VCaP (cell line): ENCODE measurements around the gene EIF2B5.
A peak's percentile ranks its signal among the peaks of the same experiment; 100 is the strongest.
"Not testable (repeated sequence)": the region's sequence is repeated elsewhere in the genome, so short reads cannot be mapped to it uniquely, and the experiment has no call there.

Experiments used
- H3K27ac ChIP-seq: fragments of 450-650 bp; 2 replicates; pipeline ENCODE4 v1.5.1; 2017
- CTCF ChIP-seq: fragments of 450-650 bp; conservative IDR thresholded peaks from 2 replicates; pipeline ENCODE4 v1.5.1; 2017; ENCODE audit warnings: mild to moderate bottlenecking, moderate library complexity

Gene EIF2B5

GRCh38 chr3:184148076-184148475 lies 12.9 kb downstream of the EIF2B5 start:
- H3K27ac ChIP-seq, result no peak overlapping the region
- no peak for TF ChIP-seq CTCF

- no peak overlapping the region for H3K27ac ChIP-seq
- TF ChIP-seq CTCF, result no peak
Measured at GRCh38 chr3:184149123-184149522, 14.0 kb downstream of the EIF2B5 start.

- peak; percentile 25; the same call in 1 of the 2 replicates for TF ChIP-seq CTCF
- H3K27ac ChIP-seq, result not testable (repeated sequence)
Measured at GRCh38 chr3:184149770-184150169, 14.6 kb downstream of the EIF2B5 start.

- TF ChIP-seq CTCF, result no peak
- H3K27ac ChIP-seq, result peak within 1 kb of the TSS; percentile 90
Measured at GRCh38 chr3:184154885-184155643, 19.9 kb downstream of the EIF2B5 start, which contains the start of gene DVL3. Gene DVL3, plus strand, starts transcription at chr3:184155377. Its CDS starts 259 bp downstream, at chr3:184155636.

- no peak for TF ChIP-seq CTCF
- peak overlapping the region; percentile 90 for H3K27ac ChIP-seq
Measured at GRCh38 chr3:184155644-184156521, 20.7 kb downstream of the EIF2B5 start.

GRCh38 chr3:184156522-184156955 lies 21.4 kb downstream of the EIF2B5 start:
- peak overlapping the region; percentile 90 for H3K27ac ChIP-seq
- no peak for TF ChIP-seq CTCF

- peak overlapping the region; percentile 90 for H3K27ac ChIP-seq
- no peak for TF ChIP-seq CTCF
Measured at GRCh38 chr3:184157206-184157605, 22.0 kb downstream of the EIF2B5 start.
